NOMO-1 treated with dmso at 0.1 percent for 144 hours (cell line): ENCODE measurements around the gene SEMA6D.

Experiments used
- DNase-seq: peaks from one replicate; lab custom pipeline; 2025; ENCODE audit not compliant: unreplicated experiment; lab: John Stamatoyannopoulos, UW

SEMA6D gene

GRCh38 chr15:47786371-47786770, 69.1 kb downstream of the SEMA6D start:
- no peak for DNase-seq

DNA sequence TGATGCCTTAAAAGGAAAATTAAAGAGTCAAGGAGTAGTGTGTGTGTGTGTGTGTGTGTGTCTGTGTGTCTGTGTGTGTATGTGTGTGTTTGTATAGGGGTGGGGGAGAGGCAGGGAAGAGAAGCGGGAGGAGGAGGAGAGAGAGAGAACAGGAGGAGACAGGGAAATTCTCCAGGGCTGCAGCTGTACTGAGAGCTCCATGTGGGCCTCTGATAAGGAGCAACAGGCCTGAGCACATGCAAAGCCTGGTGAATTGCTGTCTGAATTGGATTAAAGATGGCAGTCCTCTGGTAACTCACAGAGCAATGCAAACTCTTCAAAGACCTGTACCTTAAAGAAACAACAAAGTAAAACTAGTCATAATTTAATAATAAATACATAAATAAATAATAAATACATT, 70.6 kb downstream of the SEMA6D start:
- no peak for DNase-seq

DNA sequence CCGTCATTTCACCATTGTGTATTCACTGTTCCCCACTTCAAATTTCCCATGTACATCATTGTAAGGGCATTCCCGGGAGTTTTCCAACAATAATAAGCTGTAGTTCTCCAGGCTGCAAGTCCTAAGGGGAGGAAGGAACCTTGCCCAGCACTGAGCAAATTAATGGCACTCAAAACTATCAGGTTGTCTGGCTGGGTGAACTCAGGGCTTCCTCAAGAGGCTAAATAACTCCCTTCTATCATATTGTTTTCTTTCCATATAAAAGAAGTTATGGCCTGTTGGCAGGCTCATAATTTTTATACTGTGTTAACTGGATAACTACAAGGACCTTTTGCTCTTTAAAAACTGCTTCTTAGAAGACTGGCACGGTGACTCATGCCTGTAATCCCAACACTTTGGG, 71.4 kb downstream of the SEMA6D start:
- no peak for DNase-seq

- no peak for DNase-seq
Observed at GRCh38 chr15:47791161-47791560, 73.9 kb downstream of the SEMA6D start.

- no peak for DNase-seq
Observed at GRCh38 chr15:47792231-47792630, 74.9 kb downstream of the SEMA6D start.

GRCh38 chr15:47794252-47794914, 77.1 kb downstream of the SEMA6D start:
- no peak for DNase-seq

DNA sequence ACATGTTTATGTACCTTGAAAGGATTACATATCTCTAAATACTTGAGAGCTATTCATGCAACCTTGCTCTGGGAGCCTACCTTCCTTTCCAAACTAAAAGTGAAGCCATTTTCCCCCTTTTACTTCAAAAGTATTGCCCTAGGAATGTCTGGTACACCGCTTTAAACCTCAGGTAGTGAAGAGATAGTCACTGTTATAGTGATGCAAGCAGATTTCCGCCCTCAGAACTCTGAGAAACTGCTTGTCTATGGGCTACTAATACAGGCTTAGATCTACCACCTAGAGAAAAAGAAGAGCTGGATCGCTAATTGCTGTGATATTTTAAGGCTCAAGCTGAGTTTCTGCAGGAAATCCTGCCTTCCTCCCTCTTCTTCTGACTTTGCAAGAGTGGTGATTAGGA, 78.6 kb downstream of the SEMA6D start:
- no peak for DNase-seq

GRCh38 chr15:47796339-47796738, 79.0 kb downstream of the SEMA6D start:
- no peak for DNase-seq

DNA sequence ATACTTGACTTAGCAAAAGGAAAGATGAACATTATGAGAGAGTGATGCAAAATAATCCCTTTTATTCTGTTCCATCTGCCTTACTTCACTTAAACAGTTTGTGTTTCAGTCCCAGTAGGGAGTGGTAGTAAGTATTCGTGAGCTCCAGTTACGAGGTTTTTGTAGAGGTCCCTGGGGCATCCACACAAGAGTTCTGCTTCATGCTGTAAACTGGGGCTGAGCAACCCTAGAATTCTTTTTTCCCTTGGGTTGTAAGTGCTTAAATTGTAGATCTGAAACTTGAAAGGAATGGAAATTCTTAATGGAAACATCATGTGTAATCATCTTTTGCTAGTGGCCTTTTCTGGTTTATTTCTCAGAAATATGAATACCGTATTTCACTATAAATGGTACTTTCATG, 79.5 kb downstream of the SEMA6D start:
- DNase-seq, result no peak

DNA sequence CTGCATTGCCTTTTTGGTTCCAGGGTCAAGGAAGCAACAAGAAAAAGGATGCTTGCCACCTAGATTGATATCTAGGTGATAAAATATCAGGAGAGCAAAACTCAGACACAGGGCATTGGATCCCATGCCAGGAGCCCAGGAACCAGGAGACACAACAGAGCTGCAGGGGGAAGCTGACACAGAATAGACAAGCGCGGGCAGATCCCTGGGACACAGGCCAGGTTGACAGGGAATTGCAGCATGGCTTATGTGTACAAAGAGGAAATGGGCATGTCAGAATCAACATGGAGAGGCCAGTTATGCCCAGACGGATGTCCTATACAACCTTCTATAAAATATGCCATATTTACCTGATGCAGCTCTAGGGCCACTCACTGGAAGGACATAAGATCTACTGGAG, 84.2 kb downstream of the SEMA6D start:
- no peak for DNase-seq

GRCh38 chr15:47802216-47802615, 84.9 kb downstream of the SEMA6D start:
- no peak for DNase-seq

GRCh38 chr15:47803767-47804166, 86.5 kb downstream of the SEMA6D start:
- no peak for DNase-seq

GRCh38 chr15:47804733-47805132, 87.4 kb downstream of the SEMA6D start:
- DNase-seq, result no peak

GRCh38 chr15:47806008-47806407, 88.7 kb downstream of the SEMA6D start:
- DNase-seq, result no peak

- no peak for DNase-seq
Observed at GRCh38 chr15:47811172-47811571, 93.9 kb downstream of the SEMA6D start.

DNA sequence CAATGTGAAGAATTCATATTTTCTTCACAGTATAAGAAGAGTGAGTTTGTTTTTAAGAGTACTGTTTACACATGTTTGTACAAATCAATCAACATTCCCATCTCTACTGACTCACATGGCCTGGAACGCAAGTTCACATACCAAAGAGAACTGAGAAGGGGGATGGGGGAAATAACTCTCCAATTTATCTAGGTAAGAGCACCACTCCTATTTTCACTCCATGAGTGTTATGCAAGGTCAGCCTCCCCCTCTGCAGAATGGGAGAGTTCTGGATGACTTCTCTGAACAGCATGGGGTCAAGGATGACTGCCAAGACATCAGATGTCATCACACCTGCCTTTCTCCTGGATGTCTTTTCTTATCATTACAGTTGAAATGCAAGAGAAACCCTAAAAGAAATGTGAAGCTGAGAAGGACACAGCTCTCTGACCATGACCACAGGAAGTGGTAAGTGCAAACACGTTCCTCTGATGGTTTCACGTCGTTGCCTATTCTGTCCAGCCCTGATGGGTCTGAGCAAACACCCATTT, 95.2 kb downstream of the SEMA6D start:
- DNase-seq, result no peak

DNA sequence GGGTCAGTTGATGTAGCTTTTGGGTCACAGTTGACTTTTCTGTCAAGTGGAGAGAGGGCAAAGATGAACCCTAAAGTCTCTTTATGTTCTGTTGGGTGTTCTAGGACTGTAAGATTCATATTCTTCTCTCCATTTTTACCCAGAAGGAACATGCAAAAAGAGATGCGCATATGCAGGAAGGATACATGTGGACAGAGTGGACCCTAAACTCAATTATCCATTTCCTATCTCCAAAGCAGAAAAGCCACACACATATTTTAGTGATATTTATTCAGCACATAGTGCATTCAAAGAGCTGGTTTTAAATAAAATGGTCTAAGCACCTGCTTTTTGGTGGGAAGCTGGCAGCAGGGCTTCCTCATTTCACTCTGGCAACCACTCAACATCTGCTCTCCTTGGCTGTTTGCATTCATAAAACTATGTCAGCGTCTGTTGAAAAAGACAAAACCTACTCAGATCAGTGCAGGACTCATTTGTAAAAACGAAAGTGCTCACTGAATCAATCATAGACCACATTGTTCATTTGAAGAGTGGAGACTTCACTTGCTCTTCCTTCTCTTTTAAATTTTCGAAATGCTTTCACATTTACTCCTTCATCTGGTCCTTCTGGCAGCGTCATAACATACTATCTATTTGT, 96.6 kb downstream of the SEMA6D start:
- no peak for DNase-seq

GRCh38 chr15:47814620-47815019, 97.3 kb downstream of the SEMA6D start:
- DNase-seq, result no peak

- DNase-seq, result no peak
Observed at GRCh38 chr15:47817969-47818548, 100.8 kb downstream of the SEMA6D start.

- DNase-seq, result no peak
Observed at GRCh38 chr15:47819158-47819557, 101.9 kb downstream of the SEMA6D start.

DNA sequence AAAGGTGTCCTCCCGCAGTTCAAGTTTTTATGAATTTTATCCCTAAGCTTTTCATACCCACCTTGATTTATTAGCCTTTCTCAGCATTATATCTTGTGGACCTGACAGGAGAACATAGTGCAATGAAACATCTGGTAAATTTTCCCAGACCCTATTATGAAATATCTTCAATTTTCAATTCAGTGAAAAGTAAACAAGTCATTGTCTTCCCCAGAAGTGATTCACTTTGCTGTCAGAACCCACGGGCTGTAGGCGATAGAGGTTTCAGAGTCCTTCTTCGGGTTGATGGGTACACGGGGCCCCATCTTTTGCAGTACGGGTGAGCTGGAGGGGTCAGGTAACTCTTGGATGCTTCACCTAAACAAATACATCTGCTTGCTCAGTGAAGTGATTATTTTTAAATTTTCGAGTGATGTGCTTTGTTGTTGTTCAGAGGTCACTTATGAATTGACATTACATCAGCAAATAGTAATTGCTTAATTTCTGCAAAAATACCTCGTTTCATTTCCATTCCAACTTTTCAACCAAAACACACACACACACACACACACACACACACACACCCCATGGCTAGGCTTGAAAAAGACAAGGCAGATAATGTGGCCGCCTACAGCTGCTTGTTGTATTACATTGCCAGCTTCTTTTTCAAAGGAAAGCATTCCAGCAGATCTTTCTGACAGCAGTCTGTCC, 102.9 kb downstream of the SEMA6D start:
- no peak for DNase-seq
